NCI-H748 (cell line): ENCODE results near the gene ITPRIP.

Experiments used
- DNase-seq: peaks from one replicate; lab custom pipeline; 2025; ENCODE audit not compliant: unreplicated experiment; lab: John Stamatoyannopoulos, UW

The ITPRIP gene

DNA sequence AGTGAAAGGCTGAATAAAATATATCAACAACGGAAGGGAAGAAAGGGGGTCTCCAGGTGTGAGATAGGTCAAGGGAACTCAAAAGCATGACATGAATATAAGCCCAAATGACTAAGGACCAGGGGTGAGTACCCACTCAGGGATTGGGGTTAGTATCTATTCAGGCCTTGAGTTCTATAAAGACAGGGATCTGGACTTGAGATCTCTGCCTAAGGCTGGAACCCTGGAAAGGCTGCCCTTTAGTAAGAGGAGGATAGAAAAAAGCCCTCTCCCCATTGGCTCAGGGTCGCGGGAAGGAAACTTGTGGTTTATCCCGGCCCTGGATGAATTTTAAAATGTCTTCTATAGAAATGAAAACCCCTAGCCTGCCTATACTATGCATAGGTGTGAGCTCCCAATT is 2.4 kb upstream of the ITPRIP start:
- DNase-seq: no peak

DNA sequence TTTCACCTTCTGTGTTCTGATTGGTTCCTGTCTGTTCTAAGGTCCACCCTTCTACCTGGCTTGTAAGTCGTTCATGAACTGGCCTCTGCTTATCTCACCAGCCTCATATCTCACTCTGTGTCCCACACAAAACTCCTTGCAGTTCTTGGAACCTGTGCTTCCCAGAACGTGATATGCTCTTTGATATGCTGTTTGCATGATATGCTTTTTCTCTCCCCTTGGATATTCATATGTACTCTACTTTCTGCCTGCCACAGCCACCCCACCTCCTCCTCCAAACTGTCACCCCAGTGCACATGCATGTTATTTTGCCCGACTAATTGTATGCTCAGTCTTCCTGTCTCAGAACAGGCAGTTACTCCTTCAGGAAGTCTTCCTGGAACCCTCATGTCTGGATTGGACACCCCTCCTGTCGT is 1.9 kb upstream of the ITPRIP start:
- DNase-seq: no peak

DNA sequence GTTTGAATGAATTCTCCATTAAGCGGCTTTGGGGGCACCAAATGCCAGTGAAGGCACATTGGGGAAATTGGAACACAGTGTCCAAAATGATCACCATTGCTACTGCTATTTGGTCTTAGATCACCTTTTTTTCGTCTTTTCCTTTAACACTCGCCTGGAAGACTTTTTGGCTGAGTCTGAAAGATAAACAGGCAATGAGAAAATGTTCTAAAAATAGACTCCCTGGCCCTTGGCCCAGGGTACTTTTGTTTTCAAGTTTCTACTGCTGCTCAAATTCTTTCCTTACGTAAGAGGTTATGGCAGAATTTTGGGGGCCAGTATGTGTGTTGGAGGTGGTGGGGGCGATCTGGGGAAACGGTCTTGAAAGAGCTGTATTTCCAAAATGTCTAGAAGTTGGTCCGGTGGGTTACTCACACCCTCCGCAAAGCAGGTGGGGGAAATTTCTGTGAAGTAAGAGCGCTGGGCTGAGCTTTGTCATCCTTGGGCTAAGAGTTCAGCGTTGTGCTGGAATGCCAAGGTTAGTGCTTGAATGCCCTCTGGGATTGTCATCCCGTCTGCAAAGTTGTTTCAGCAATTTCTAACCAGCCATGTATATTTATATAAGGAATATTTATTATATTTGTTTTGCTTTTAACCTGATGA is 1.3 kb upstream of the ITPRIP start:
- no peak for DNase-seq

DNA sequence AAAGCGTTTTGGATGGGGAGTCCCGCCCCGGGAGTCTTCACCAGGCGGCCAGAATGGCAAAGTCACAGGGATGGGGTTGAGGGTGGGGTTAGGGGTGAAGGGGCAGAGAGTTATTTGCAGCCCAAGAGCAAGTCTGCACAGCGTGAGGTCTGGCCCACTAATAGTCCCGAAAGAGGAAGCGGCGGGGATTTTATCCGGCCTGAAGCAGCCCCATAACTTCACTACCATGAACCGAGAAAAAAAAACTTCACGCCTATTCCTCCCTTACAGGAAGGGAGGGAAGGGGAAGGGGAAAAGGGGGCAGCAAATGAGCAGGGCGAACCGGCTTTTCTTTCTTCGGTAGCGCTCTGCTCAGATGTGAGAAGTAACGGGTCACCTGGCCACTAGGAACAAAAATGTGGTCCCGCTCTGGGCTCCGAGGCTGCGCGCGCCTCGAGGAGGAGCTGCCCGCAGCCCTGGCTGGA is 712 bp downstream of the ITPRIP start:
- no peak for DNase-seq

DNA sequence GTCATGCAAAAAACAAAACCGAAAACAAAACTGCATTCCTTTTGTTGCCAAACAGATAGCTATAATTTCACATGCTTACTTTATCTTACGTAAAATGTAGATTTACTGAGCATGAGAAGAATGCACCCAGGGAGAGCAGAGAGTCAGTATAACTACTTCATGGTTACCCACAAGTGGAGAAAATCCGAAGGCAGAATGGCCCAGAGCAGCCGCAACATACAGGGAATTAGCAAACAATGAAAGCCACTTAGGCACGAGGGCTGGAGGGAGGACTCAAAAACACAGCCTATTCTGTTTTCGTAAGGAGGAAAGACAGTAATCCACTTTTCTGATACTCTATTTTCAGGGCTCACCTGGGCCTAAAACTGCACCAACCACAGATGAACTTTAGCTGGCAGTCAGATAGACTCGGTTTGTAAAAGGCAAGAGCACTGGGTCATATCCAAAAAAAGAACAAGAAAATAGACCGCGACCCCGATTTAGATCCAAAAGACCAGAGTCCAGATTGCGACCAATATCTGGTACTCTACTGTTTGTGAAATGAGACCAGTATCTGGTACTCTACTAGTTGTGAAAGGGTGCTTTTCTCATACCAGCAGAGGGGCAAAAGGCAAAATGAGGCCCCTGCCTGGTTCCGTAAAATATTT is 1.3 kb downstream of the ITPRIP start:
- DNase-seq: no peak

DNA sequence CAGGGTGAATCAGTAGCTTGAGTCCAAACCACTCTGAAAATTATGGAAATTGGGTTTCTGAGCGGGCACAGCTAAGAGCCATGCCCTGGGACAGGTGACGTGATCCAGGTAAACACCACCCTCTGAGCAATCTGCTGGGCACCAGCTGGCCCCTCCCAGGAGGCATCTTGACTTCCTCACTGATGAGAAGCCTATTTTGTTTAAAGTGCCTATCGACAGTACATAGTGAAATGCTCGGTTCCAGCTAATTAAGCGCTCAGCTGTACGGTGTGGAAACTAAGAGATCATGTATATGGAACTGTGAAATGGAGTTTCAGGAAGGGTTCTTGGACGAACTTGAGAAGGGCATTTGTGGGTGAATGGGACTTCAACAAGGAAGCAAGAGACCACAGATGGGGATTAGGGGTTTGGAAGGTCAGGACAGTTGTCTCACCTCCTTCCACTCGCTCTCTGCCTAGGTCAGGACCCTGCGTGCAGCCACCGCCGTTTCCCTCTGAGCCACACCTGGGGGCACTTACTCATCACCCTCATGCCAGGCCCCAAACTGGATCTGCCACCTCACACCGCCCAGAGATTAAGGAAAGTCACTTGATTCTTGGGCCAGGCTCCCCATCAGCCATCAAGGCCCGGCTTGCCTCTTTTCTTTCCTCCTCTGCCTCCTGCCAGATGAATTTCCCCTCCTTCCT is 3.2 kb downstream of the ITPRIP start:
- peak; percentile 51 for DNase-seq

DNA sequence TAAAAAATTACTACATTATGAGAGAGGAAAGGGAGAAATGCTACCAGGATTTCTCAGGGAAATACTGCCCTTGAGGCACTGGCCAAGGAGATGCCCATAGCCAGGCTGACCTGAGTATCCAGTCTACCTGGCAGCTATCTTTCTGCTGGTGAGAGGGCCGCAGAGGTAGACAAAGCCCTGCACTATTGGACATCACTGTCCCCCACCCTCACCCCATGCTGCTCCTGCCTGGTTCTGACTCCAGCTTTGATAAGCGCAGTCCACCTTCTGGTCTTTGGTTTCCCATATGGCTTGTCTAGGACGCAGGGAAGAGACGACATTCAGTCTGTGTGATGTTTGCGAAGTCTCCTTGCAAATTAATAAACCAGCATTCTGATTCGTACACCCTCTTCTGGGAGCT is 3.7 kb downstream of the ITPRIP start:
- DNase-seq: no peak

DNA sequence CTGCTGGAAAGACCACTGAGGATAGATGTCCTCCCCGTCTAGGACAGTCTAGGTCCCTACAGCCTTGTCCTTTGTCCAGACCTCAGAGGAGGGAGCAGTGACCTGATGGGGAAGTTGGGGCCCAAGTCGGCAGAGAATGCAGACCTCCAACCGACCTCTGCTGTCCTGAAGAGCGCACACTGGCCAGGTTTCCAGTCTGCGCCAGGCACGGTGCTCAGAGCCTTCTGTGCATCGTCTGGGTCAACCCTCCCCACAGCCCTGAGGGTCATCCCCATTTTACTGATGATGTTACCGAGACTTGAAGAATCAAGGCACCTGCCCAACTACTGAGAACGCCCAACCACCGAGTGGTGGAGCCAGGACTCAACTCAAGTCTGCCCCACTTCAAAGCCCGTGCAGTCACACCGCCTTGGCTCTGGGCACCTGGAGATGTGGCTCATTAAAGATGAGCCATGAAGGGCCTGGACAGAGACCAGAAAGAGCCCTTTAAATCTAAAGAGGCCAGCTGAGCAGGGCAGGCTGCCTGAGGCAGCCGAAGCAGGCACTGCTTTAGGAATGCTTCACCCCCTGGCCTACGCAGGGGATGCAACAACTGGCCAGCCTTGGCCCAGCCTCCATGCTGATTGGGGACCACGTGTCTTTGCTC is 4.4 kb downstream of the ITPRIP start:
- DNase-seq: no peak

DNA sequence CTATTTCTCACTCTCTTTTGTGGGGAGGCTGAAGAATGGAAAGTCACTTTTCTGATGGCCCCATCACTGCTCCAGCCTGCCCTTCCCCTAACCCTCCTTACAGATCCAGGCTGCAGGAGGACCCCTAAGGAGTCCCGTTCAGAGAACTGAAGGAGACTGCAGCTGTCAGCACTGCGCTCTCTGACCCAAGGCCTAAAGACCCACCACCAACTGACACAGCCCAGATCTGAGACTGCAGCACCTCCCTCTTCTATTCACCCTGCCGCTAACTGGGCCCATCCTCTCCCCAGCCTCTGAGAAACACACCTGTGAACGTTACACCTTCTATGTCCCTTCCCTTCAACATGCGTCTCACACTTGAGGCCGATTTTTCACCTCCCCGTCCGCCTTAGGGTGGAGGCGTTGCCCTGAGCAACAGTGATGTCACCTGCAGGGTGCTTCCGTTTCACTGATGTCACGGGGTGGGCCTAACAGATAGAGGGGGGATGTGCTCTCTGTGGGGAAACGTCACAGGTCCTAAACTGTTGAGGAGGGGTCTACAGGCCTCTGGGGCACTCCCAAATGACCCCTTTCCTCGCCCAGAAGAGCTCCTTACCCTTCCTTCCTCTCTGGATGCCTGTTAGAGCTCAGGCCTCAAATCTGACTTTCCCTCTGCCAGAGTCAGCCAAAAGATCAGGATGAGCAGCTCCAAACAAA is 5.1 kb downstream of the ITPRIP start:
- DNase-seq: no peak

DNA sequence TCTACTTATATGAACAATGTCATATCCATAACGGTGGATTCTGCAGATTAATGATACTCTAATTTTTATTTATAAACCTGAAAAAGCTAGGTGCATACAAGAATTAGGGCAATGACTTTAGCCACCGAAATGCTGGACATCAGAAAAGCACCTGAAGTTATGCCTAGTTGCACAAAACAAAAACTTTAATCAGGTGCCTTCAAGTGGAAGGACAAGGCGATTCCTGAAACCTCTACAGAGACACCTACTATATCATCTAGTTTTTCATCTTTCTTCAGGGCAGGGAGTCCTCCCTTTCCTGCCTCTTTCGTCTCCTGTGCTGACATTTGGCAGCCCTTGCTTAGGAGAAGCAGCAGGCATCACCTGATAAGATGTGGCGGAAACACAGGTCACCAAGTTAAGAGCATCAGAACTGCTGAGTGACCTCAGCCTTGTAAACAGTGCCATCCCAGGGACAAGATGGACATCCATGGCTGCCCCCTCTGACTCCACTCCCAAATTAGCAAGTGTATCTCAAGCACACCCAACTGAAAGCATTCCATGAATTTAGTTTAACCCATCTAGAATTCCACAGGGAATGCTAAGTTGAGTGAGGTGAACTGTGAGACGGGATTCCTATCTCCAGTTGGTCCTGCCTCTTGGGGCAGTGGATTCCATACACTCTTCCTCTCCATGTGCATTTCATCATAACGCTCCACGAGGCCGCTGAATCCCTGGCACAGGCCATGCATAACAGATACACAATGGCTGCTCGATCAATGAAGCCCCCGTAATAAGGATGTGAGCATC is 5.8 kb downstream of the ITPRIP start:
- no peak for DNase-seq

DNA sequence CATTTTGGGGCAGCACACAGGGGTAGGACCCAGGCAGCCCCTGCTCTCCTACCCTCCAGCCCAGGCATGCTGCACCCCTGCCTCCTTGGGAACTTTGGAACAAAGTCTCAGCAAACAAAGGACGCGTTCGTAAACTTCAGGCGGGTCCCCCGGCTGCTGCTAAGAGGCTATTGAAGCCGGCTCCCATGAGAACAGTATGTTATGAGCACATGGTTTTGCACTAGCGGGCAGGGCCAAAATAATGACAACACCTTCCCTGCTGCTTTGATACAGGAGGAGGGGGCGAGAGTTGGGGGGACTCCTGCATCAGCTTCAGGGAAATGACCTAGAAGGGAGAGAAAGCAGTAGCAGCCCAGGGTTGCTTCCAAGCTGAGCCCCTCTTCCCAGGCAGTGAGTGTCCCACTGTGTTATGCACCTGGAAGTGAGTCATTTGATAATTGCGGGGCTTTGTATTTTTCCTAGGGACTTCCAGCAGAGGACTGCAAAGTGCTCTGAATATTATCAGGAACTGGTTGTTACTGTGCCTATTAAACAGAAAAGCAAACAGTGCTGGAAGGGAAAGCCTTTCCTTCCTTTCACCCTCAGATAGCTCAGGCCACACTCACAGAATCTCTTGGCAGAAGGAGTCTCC is 6.9 kb downstream of the ITPRIP start:
- peak; percentile 93 for DNase-seq

DNA sequence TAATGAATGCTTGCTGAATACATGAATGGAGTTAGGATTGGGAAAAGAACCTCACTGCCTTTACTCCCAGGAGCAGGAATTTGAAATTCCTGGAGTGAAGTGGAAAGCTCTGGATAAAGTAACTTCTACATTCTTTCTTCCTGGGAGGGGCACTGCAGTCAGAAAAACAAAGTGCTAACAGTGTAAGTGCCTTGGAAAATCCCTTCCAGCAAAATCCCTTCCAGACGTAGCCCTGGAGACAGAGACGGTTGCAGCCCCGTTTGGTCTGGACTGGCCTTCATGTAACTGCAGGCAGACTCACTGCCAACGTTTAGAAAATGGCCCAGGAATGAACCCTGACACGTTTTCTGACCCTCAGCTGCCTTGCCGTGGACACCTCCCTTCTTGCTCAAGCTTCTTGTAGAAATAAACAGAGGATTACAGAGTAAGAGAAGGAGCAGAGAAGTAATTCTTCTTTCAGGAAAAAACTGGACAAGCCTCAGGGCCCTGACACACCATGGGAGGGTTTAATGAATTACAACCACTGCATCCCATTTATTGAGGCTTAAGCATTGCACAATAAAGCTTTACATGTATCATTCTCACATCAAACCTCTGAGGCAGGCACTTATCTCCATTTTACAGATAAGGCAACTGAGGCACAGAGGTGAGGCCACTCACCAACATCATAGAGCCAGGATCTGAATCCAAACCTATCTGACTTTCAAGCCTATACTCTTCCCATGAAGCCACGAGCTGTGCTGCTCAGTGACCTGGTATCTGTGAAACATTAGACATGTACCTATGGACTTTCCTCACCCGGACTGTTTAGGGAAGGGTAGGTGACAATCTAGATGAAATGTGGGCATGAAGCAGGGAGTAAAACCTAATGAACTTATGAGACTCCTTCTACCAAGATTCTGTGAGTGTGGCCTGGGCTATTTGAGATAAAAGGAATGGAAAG is 7.8 kb downstream of the ITPRIP start:
- DNase-seq: no peak

DNA sequence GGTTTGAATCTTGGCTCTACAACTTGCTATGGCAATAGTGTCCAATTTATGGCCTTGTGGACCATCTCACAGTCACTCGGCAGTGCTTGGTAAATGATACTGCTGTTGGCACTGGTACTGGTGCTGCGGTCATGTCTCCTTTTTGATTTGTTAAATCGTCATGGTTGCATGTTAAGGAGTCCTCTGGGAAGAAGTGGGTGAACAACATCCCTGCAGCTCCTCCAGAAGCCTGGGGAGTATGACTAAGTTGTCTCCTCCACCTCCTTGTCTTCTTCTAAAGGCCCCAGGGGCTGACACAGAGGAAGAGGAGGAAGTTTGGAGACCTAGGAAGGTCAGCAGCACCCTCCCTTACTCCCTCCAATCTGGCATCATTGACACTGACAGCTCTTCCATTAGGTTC is 8.5 kb downstream of the ITPRIP start:
- DNase-seq: no peak

DNA sequence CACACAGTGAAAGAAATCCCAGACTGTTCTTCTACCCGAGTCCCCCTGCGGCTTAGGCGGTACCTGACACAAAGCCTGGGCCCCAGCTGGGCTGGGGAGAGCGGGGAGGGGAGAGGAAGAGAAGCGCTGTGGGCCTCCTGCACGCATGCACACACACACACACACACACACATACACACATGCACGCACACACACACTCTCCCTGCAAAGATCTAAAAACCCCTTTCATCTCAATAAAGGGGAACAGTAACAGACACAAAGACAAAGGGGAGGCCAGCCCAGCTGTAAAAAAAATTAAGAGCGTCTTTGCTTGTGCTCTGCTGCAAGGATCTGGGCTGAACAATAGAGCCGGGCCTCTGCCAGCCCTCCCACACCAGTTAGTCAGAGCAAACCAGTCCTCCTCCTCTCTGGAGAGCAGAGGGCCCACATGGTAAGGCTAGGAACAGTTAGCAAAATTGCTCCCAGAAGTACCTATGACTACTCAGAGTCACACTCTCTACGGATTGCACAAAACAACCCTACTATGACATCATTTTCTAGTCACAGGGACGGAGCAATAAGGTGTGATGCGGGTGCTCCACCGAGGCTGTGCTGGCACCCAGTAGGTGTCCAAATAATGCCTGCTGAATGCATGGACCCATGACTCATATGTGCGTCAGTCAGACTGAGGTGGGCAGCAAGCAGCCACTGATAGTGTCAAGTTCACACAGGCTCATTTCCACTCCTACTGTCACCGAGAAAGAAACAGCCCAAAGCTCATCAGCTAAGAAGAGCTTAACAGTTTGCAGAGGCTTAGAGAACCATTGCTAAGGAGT is 9.2 kb downstream of the ITPRIP start:
- DNase-seq: peak; percentile 67

DNA sequence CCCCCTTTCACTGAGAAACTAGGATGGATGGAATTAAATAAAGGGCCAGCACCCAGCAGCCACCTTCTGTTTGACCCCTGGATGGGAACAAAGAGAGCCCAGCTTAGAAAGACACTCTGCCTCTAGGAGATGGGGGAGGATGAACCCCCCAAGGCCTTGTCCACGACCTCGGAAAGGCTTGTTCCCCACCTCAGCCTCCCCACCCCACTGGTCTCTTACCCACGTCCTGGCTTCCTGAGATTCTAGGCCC is 9.7 kb downstream of the ITPRIP start:
- no peak for DNase-seq

DNA sequence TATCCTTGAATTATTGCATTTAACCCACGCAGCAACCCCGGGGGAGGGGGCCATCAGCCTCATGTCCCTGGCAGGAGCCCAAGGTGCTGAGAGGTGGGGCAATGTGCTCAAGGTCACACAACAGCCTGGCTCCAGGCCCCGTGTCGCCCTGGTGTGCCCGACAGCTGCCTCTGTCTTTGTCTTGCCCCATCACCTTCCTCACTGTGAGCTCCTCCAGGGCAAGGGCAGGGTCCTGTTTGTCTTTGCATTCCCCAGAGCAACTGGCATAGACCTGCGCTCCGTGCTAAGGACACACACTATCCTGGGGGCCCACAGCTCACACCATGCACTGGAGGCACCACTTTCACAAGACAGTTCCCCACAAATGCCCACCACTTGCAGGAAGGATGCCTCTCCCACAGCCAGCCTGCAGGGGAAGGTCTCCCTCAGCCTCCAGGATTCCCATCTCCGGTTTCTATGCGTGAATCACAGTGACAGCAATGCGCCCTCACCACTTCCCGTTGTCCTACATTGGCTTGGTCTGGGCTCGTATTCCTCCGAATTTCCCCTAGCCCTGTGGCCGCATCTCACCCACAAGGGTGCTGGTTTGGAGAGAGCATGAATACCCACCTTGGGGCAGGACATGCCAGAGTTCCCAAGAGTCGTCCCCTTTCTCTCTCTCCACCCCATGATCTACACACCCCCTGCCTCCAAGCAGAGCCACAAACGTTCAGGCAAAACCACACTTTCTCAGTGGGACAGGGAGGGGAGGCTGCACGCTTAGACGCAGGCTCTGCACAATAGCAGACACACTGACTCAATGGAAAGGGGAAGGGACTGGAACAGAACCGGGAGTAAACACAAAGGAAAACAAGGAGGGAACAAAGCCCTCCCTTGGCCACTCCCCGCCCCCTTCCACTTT is 10.3 kb downstream of the ITPRIP start:
- DNase-seq: peak; percentile 55

DNA sequence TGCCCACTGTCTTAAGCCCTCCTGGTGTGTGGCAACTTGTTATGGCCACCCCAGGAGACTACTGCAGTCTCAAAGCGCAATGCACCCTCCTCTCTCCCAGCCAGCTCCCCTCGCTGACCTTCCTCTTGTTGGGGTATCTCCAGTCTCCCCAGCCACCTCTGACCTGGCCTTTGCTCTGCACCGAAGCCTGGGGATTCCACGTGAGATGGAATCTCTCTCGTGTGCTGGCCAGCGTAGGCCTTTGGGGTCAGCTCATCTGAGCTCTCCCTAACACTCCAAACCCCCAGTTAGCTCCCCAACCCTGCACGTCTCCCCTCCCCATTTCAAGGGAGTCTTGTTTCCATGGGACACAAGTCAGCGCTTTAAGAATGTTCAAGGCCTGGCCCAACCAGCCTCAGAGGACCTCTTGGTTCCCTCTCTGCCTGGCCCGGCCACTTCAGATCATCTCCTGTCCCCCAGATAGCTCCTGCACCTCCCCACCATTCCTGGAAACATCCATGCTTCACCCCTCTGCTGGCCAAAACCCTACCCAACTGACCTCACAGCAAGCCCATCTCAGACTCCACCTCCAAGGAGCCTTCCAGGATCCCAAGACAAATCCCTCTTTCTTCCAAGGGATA is 11.2 kb downstream of the ITPRIP start:
- DNase-seq: no peak
